Osteoblast (primary cell): ENCODE results near the gene PLEKHA1. TPM values are rescaled to one million over a fixed set of nuclear protein-coding genes. Genes with fewer than 3 reads are reported as not detected.

Experiments
- DNase-seq: peaks from one replicate; pipeline ENCODE4 v3.0.0; 2011; ENCODE audit warnings: low spot score, mixed read lengths; ENCODE audit not compliant: insufficient read length; ENCODE audit errors: missing footprints
- H2AFZ ChIP-seq: 2 replicates; pipeline ENCODE4 v1.6.0; 2011; ENCODE audit warnings: mild to moderate bottlenecking, low read length
- H3K27ac ChIP-seq: 2 replicates; pipeline ENCODE4 v1.5.1; 2011; ENCODE audit warnings: mild to moderate bottlenecking, low read depth, low read length, moderate library complexity
- H3K27me3 ChIP-seq: 2 replicates; pipeline ENCODE4 v1.6.0; 2012; ENCODE audit warnings: mild to moderate bottlenecking, control low read depth, inconsistent platforms, low read length, moderate library complexity; ENCODE audit not compliant: insufficient read depth
- H3K36me3 ChIP-seq: 2 replicates; pipeline ENCODE4 v1.5.1; 2011; ENCODE audit warnings: mild to moderate bottlenecking, low read length, control low read depth, moderate library complexity; ENCODE audit not compliant: insufficient read depth
- H3K4me1 ChIP-seq: 2 replicates; pipeline ENCODE4 v1.5.1; 2011; ENCODE audit warnings: mild to moderate bottlenecking, low read length, control low read depth, moderate library complexity; ENCODE audit not compliant: insufficient read depth
- H3K4me2 ChIP-seq: 2 replicates; pipeline ENCODE4 v1.6.0; 2011; ENCODE audit warnings: mild to moderate bottlenecking, low read length; ENCODE audit not compliant: insufficient read depth
- H3K4me3 ChIP-seq: fragments of 200-600 bp; sonication (generic); 3 replicates; pipeline ENCODE4 v1.5.1; 2012; ENCODE audit warnings: mild to moderate bottlenecking, low read length, inconsistent platforms; ENCODE audit not compliant: insufficient read depth
- H3K79me2 ChIP-seq: 2 replicates; pipeline ENCODE4 v1.6.0; 2012; ENCODE audit warnings: mild to moderate bottlenecking, low read length, control low read depth, inconsistent platforms; ENCODE audit not compliant: insufficient read depth
- H3K9me3 ChIP-seq: 2 replicates; pipeline ENCODE4 v1.5.1; 2011; ENCODE audit warnings: low read depth, low read length, control low read depth
- H4K20me1 ChIP-seq: 2 replicates; pipeline ENCODE4 v1.6.0; 2012; ENCODE audit warnings: mild to moderate bottlenecking, low read length, control low read depth; ENCODE audit not compliant: insufficient read depth
- total RNA-seq: library from RNA; depleted of rRNA; stranded (reverse); fragments of >200 nt; gene quantifications from 2 replicates; pipeline ENCODE4 v1.2.3, GENCODE V29; 2012
- TF ChIP-seq, protein P1 (sequence below): IDR thresholded peaks from 2 replicates; pipeline ENCODE4 v1.5.1; 2011; ENCODE audit warnings: mild to moderate bottlenecking, low read depth, low read length, moderate library complexity; ENCODE audit errors: extremely low read depth

PLEKHA1 gene
- total RNA-seq, 1 donor = 17.4 TPM

DNA sequence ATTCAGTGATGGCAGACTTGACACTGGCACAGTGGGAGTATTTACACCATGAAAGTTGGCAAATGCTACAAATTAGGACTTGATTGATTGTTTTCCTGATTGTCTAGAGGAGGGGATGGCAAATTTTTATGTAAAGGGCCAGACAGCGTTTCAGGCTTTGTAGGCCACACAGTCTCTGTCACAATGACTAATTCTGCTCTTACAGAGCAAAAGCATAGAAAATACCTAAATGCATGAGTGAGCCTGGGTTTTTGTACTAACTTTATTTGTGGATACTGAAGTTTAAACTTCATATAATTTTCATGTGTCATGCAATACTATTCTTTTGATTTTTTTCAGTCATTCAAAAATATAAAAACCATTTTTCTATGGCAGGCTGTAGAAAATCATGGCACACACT, 71.0 kb downstream of the PLEKHA1 start:
- no peak overlapping the region for H3K4me3 ChIP-seq
- DNase-seq = peak; percentile 65
- no peak overlapping the region for H3K4me2 ChIP-seq
- TF ChIP-seq, protein P1, sequence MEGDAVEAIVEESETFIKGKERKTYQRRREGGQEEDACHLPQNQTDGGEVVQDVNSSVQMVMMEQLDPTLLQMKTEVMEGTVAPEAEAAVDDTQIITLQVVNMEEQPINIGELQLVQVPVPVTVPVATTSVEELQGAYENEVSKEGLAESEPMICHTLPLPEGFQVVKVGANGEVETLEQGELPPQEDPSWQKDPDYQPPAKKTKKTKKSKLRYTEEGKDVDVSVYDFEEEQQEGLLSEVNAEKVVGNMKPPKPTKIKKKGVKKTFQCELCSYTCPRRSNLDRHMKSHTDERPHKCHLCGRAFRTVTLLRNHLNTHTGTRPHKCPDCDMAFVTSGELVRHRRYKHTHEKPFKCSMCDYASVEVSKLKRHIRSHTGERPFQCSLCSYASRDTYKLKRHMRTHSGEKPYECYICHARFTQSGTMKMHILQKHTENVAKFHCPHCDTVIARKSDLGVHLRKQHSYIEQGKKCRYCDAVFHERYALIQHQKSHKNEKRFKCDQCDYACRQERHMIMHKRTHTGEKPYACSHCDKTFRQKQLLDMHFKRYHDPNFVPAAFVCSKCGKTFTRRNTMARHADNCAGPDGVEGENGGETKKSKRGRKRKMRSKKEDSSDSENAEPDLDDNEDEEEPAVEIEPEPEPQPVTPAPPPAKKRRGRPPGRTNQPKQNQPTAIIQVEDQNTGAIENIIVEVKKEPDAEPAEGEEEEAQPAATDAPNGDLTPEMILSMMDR = no peak
- H4K20me1 ChIP-seq = no peaks in the 10 kb centered on the region
- no peaks in the 10 kb centered on the region for H3K36me3 ChIP-seq
- H2AFZ ChIP-seq = peak overlapping the region; percentile 67
- no peaks in the 10 kb centered on the region for H3K79me2 ChIP-seq
- H3K4me1 ChIP-seq = peaks cover 13% of the 10 kb centered on the region
- H3K27me3 ChIP-seq = no peaks in the 10 kb centered on the region
- no peak overlapping the region for H3K27ac ChIP-seq
- no peaks in the 10 kb centered on the region for H3K9me3 ChIP-seq

DNA sequence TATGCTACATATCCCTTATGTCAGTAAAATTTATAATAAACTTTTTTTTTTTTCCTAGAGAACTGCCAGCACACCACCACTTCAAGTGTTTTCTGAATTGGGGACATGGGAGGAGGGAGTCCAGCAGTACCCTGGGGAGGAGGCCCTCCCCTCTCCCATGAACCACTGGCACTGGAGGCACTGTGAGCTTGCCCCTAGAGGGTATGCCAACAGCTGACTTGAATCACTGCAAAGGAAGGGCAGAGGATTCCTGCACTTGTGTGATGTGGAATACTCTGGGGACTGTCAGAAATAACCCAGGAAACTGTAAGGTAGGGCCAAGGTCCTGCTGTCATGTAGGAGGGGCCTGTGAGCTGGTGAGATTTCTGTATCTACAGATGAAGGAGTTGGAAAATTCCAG, 71.4 kb downstream of the PLEKHA1 start:
- H3K27me3 ChIP-seq = no peaks in the 10 kb centered on the region
- no peaks in the 10 kb centered on the region for H3K9me3 ChIP-seq
- TF ChIP-seq, protein P1 = no peak
- no peak overlapping the region for H3K4me3 ChIP-seq
- no peaks in the 10 kb centered on the region for H3K79me2 ChIP-seq
- peaks cover 13% of the 10 kb centered on the region for H3K4me1 ChIP-seq
- H2AFZ ChIP-seq = no peak overlapping the region
- no peaks in the 10 kb centered on the region for H3K36me3 ChIP-seq
- no peak overlapping the region for H3K27ac ChIP-seq
- DNase-seq = no peak
- H4K20me1 ChIP-seq = no peaks in the 10 kb centered on the region
- H3K4me2 ChIP-seq = no peak overlapping the region

DNA sequence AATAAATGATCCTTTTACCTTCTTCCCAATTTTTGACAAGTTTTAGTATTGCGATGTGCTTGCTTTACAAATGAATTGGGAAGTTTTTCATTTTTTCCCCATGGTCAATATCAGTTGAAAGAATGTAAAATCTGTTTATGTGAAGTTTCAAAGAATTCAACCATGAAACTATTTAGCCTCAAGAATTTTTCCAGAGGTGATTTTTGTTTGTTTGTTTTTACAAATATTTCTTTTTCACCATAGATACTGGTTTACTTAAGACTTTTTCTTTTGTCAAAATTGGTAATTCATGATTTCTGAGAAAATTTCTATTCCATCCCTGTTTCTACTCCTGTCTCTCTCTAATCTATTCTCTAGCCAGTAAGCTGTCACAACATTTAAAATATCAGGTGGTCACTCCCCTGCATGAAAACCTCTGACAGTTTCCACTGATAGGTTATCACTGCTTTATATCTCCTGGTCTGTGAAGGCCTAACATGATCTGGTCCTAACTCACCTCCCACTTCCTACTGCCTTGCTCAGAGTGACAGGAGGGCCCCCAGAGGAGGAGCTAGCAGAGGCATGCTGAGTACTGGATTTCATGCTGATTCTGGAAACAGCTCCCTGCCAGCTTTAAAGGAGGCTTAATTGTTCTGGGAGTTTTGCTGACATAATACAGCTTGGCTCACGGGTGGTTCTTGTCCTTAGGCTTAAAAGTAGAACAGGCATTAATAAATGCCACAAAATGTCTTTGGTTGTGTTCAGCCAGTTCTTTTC, 72.3 kb downstream of the PLEKHA1 start:
- Histone ChIP-seq H3K27ac (no peak overlapping the region), H3K36me3 (no peaks in the 10 kb centered on the region), H3K4me3 (no peak overlapping the region), H3K4me2 (no peak overlapping the region), H3K27me3 (no peaks in the 10 kb centered on the region), H3K4me1 (peaks cover 10% of the 10 kb centered on the region), H4K20me1 (no peaks in the 10 kb centered on the region), H2AFZ (no peak overlapping the region), H3K9me3 (no peaks in the 10 kb centered on the region), H3K79me2 (no peaks in the 10 kb centered on the region)
- no peak for DNase-seq
- TF ChIP-seq, protein P1 = no peak

DNA sequence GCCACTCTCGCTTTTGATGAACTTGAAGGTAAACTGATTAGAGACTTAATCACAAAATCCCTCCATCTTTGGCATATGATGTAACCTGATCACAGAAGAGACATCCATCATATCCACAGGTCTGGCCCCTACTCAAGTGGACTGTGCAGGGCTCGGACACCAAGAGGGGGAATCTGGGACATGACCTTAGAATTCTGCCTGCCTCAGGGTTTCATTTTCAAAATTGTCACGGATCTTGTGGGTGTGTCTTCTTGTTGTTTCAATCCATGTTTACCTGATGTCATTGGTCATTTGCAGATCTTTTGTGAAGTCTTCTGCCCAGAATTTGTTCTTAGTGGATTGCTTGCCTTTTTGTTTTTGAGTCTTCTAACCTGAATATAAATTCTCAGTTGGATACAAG, 74.1 kb downstream of the PLEKHA1 start:
- no peak overlapping the region for H3K4me2 ChIP-seq
- H3K4me1 ChIP-seq = peaks cover 7% of the 10 kb centered on the region
- TF ChIP-seq, protein P1 = no peak
- no peaks in the 10 kb centered on the region for H3K27me3 ChIP-seq
- H3K9me3 ChIP-seq = no peaks in the 10 kb centered on the region
- no peaks in the 10 kb centered on the region for H4K20me1 ChIP-seq
- no peaks in the 10 kb centered on the region for H3K36me3 ChIP-seq
- no peak overlapping the region for H2AFZ ChIP-seq
- no peaks in the 10 kb centered on the region for H3K79me2 ChIP-seq
- no peak overlapping the region for H3K4me3 ChIP-seq
- no peak for DNase-seq
- H3K27ac ChIP-seq = no peak overlapping the region
